HG03575 (cell line): ENCODE results near the gene DLGAP1.
"Not testable (repeated sequence)": the region's sequence is repeated elsewhere in the genome, so short reads cannot be mapped to it uniquely, and the experiment has no call there.

ENCODE experiments used
- ATAC-seq: cut with Tn5 transposase; IDR thresholded peaks from one replicate; pipeline ENCODE4 v1.9.1; 2021; ENCODE audit not compliant: unreplicated experiment, insufficient number of reproducible peaks, low FRiP score; ENCODE audit errors: extremely low read depth

DLGAP1 gene

DNA sequence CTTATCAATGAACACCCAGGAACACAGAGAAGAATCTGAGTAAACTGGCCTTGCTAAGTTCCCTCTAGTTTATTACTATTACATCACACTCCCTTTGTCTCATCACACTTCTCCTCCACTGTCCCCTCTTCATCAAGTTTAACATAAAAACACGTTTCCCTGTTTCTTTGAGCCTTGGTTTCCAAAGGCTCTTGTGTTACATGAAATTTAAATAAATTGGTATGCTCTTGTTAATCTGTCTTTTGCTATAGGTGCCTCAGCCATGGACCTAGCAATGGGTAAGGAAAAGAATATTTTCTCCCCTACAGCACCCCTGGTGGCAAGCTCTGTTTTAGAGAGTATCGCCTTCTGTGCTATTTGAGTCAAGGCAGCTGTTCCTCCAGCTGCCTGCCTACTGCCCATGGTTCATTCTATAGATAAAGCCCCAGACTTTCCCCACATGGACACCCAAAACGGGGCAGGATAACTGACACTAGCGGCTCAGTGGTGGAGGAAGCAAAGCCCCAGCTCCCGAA is 973.4 kb downstream of the DLGAP1 start:
- no peak for ATAC-seq

DNA sequence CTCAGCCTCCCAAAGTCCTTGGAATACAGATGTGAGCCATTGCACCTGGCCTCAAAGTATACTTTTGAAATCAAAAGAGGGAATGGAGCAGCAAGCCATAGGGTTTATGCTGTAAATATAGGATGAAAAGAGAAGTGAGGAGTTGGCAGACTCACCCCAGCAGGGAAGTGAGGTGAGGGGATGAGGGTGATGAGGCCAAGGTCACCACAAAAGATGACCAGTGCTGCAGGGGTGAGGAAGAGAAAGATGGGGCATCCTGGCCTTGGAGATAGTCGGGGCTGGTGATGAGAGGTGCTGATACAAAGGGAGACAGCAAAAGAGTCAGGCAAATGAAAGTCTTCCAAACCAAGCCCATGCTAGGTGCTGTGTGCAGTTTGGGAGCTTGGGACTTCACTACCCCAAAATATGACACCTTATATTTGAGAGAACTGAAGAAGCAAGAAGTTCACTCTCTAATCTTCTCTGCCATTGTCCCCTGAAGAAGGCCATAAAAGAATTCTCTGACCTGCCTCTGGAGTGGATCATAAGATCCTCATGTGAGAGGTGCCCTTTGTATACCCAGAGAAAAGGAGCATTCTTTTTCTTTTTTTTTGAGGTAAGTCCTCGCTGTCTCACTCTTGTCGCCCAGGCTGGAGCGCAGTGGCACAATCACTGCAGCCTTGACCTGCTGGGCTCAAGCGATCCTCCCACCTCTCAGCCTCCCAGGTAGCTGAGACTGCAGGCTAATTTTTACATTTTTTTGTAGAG is 974.1 kb downstream of the DLGAP1 start:
- ATAC-seq = no peak

DNA sequence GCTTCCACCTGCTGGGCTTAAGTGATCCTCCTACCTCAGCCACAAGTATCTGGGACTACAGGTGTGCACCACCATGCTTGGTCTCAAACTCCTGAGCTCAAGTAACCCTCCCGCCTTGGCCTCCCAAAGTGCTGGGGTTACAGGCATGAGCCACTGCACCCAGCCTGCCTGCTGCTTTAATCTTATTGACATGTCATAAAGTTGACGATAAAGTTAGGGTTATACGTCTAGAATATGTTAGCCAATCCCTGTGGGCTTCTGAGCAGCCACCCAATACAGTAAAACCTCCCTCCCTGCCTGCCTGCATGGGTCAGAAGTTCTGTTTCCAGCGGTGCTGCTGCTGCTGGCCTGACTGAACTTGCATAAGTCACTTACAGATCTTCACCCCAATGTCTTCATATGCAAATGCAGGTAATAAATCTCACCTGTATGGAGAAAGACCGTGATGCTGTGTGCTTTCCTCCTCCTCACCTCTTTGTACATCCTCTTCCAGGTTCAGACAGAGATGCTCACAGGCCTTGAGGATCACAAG is 975.1 kb downstream of the DLGAP1 start:
- ATAC-seq = no peak

DNA sequence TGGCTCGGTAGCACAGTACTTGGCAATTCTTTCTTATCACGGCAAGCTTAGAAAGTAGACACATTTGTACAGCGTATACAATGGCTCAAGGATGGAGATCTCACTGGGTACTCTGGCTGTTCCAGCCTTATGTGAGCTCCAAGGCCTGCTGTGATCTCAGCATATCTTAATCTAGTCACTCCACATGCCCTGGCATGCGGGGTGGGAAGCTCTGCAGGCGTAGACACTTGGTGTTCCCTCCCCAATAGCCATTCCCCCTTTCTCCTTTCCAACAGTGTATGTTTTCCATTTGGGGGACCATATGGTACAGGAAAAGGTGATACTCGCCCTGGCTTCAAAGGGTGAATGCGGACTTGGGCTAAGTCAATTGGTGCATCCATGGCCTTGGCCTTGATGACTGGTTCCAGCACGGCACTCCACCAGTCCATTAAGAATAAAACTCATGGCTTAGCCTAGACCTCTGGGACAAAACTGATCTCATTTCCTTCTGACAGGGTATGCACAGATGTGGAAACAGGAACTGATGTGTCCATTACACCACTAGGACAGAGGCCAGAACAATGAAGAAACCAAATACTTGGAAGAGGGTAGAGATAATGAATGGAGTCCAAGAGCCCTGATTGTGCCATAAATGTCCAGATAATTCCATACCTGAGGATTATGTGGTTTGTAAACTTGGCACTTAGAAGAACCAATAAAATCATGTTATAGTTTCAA is 976.7 kb downstream of the DLGAP1 start:
- no peak for ATAC-seq

DNA sequence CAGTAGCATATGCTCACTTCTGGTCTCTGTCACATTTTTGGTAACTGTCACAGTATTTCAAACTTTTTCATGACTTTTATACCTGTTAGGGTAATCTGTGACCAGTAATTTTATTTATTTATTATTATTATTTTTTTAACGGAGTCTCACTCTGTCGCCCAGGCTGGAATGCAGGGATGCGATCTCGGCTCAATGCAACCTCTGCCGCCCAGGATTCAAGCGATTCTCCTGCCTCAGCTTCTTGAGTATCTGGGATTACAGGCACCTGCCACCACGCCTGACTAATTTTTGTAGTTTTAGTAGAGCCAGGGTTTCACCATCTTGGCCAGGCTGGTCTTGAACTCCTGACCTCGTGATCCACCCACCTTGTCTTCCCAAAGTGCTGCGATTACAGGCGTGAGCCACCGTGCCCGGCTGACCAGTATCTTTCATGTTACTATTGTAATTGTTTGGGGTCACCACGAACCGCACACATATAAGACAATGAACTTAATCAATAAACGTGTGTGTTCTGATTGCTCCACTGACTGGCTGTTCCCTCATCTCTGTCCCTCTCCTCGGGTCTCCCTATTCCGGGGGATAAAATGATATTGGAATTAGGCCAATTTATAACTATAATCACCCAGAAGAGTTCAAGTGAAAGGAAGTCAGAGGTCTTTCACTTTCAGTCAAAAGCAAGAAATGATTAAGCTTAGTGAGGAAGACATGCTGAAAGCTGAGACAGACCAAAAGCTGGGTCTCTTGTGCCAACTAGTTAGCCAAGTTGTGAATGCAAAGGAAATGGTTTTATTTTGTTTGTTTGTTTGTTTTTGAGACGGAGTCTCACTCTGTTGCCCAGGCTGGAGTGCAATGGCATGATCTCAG is 982.2 kb downstream of the DLGAP1 start:
- no peak for ATAC-seq

DNA sequence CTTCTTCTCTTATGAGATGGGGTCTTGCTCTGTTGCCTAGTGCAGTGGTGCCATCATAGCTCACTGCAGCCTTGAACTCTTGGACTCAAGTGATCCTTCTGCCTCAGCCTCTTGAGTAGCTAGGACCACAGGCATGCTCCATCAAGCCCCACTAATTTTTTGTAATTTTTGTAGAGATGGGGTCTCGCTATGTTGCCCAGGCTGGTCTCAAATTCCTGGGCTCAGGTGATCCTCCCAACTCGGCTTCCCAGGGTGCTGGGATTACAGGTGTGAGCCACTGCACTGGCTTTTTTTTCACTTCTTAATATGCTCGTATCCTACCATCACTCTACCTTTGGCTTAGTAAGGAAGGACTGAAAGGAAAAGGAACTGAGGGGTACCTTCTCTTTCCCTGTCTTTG is 983.0 kb downstream of the DLGAP1 start:
- ATAC-seq = not testable (repeated sequence)

GRCh38 chr18:3471141-3471648 is 983.9 kb downstream of the DLGAP1 start:
- no peak for ATAC-seq

DNA sequence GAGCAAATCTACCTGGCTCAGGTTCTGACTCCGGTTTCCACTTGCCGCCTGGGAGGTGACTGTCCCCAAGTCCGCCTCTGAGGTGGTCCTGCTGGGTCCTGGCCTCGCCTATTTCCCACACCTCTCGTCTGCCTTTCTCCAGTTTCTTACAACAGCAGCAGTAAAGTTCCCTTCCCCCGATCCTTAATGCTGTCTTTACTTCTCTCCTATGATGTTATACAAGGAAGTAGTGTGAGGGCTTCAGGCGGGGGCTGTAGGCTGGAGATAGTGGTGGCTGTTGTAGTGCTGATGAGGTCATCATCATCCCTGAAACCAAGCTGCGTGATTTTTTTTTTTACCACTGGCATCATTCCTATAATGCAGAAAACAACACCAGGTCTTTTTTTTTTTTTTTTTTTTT is 986.3 kb downstream of the DLGAP1 start:
- no peak for ATAC-seq

DNA sequence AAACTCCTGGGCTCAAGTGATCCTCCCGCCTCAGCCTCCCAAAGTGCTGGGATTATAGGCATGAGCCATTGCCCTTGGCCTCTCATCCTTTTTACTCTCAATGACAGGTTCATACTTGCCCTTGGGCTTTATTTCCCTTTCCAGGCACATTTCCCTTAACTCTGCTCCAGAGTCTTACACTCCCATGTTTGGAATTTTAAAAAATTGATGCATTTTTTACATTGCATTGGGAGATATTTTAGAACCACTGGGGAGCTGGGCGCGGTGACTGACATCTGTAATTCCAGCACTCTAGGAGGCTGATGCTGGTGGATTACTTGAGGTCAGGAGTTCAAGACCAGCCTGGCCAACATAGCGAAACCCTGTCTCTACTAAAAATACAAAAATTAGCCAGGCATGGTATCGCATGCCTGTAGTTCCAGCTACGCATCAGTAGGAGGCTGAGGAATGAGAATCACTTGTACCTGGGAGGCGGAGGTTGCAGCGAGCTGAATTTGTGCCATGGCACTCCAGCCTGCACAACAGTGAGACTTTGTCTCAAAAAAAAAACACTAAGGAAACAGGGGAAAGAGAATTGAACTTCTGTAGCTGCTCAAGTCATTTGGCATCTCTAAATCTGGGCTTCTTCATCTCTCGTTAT is 986.9 kb downstream of the DLGAP1 start:
- ATAC-seq = no peak

DNA sequence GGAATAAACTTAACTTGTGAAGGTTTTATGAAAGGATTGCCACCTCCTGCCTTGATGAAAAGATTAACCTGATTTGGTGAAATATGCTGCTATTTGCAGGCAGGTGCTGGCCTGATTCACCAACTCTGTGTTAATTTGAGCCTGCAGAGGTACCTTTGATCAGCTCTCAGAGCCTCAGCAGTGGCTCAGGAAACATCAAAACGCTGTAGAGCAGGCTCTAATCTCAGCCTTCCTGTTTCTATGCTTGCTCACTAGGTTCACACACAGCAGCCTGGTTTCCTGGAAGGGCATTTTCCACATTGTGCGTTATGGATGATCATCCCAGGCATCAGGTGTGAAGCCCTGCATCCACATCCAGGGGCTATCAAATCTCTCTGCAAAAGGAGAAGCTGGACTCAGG is 988.2 kb downstream of the DLGAP1 start:
- ATAC-seq = no peak

DNA sequence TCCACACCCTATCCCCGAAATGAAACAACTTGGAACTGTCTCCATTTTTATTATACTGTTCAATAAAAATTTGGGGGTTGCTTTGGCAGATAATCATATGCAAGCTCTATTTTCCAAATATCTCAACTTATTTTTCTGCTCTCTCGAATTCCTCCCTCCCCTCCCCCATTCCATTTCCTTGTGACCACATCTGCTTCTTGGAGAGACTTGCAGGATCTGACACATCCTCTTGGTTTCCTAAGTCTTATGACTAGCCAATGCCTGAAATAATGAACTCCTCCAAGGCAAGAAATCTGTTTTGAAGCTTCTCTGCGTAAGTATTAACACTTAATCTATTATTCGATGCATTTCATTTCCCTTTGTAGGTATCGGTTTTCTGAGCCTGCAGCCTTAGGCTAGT is 989.1 kb downstream of the DLGAP1 start:
- ATAC-seq = no peak

- no peak for ATAC-seq
Measured at GRCh38 chr18:3463051-3463450, 992.1 kb downstream of the DLGAP1 start.

DNA sequence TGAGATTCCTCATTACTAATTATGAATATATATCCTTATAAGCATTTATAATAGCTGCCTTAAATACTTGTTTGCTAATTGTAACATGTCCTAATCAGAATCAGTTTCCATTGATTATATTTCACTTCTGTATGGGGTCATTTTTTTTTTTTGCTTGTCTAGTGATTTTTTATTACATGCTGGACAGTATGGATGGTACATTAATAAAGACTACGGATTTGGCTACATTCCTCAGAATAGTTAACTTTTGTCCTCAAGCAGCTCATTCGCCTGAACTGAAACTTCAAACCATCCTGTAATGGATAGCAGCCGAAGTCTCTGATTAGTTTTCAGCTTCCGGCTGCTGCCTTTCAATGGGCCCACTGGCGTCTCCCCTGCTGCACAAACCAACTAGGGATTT is 993.4 kb downstream of the DLGAP1 start:
- ATAC-seq = no peak

DNA sequence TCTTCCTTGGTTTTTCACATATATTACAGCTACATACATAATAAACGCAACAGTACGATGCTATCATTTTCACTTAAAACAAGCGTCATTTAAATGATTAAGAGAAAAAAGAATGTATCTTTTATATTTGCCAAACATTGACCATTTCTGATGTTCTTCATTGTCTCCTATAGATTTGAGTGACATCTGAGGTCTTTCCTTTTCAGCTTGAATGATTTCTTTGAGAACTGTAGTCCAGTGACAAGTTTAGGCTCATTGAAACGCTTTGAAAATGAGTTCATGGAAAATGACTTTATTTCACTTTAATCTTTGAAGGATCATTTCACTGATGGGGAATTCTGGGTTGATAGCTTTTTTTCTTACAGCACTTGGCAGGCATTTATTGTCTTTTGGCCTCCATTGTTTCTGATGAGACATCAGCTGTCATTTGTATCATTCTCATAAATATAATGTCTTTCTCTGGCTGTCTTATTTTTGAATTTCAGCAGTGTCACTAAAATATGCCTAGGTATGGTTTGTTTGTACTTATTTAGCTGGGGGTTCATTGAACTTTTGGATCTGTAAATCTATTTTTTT is 994.2 kb downstream of the DLGAP1 start:
- ATAC-seq = no peak

DNA sequence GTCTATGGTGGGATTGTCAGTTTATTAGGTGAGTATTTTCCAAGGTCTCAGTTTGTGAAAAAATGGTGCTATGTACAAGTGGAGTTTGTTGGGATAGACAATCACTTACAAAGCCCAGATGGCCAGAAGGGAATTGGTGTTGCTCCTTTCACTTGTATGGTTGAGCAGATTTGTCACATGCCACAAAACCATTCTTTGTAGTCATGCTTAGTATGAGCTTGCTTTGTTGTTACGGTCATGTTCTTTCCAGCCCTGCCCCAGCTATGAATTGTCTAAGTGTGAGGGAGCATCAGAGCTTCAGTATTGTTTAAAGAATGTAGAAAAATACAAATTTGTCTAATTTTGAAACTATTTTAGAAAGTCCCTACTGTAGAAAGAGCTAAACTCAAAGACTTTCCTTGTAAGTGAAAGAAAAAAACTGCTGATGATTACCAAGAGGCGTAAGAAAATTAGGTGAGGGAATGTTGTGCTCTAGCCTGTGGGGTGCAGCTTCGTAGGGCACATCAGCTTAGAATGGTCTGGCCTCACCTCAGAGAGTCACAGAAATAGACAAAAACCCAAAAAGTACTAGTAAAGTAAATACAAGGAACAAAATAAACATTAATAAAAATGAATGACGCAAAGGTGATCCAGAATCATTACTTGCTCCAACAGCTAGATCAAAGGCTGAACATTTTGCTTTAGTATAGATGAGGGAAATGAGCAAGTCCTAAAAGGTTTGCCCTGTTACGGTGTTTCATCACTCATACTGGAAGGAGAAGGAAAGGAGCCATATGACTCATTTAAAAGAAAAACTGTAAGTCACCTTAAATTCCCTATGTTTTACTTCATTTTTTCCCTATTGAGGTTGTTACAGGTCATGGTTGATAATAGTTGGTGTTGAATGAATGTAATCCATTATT is 995.9 kb downstream of the DLGAP1 start:
- ATAC-seq = no peak

- ATAC-seq = no peak
Measured at GRCh38 chr18:3458378-3458777, 996.7 kb downstream of the DLGAP1 start.

- ATAC-seq = no peak
Measured at GRCh38 chr18:3457261-3457724, 997.8 kb downstream of the DLGAP1 start.
